ENCODE results near the gene RAPGEF6. TPM values are rescaled to one million over a fixed set of nuclear protein-coding genes. Genes with fewer than 3 reads are reported as not detected.

The RAPGEF6 gene
- total and polyA plus RNA-seq, 4 donors, result 2.1 to 26.6 (median 15.1) TPM

DNA sequence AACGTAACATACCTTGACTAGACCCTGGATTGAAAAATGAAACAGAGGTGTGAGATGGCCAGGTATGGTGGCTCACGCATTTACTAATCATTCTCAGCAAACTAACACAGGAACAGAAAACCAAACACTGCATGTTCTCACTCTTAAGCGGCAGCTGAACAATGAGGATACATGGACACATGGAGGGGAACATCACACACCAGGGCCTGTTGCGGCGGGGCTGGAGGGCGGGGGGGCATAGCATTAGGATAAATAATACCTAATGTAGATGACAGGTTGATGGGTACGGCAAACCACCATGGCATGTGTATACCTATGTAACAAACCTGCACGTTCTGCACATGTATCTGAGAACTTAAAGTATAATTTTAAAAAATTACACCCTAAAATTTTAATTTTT is 15.9 kb downstream of the RAPGEF6 start:
- no peak overlapping the region for H3K4me3 ChIP-seq (ENCODE audit: low read length in 2 of 2)
- H3K27ac ChIP-seq (ENCODE audit: low read depth in 1 of 2, low read length in 2 of 2), result no peak overlapping the region
- no peaks in the 10 kb centered on the region for H3K36me3 ChIP-seq (ENCODE audit: control insufficient read depth in 1 of 2, insufficient read depth in 2 of 2, low read length in 1 of 2)
- DNase-seq, result no peak
- H3K4me1 ChIP-seq (ENCODE audit: control insufficient read depth in 1 of 2, insufficient read depth in 2 of 2, low read length in 2 of 2), result peaks cover 0 to 2% of the 10 kb centered on the region in 2 donors
- no peaks in the 10 kb centered on the region for H3K9me3 ChIP-seq (ENCODE audit: control insufficient read depth, low read length)
- 68 to 75% methylated on average over 8 of the region's 8 CpGs for WGBS, 2 donors
- H3K27me3 ChIP-seq (ENCODE audit: control insufficient read depth in 1 of 2, insufficient read depth in 2 of 2, low read length in 1 of 2), result no peaks in the 10 kb centered on the region
- intact Hi-C loops (cut with DNase I), result no loop called here
- no peak for ATAC-seq (ENCODE audit: low FRiP score)

DNA sequence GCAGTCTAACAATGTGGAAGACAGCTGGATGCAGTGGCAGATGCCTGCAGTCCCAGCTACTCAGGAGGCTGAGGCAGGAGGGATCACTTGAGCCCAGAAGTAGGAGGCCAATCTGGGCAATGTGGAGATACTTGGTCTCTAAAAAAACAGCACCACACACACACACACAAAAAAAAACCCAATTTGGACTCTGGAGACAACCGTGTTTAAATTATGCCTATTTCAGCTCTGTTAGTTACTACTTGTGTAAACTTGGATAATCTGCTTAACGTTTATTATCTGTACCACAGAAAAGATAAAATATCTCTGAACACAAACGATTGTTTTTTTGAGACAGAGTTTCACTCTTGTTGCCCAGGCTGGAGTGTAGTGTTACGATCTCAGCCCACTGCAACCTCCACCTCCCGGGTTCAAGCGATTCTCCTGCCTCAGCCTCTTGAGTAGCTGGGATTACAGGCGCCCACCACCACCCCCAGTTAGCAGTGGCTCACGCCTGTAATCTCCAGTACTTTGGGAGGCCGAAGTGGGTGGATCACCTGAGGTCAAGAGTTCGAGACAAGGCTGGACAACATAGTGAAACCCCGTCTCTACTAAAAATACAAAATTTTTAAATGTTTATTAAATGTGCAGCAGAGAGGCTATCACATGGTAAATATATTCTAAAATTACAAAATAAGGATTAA is 17.7 kb downstream of the RAPGEF6 start:
- H3K36me3 ChIP-seq (ENCODE audit: control insufficient read depth in 1 of 2, insufficient read depth in 2 of 2, low read length in 1 of 2), result no peaks in the 10 kb centered on the region
- H3K4me1 ChIP-seq (ENCODE audit: control insufficient read depth in 1 of 2, insufficient read depth in 2 of 2, low read length in 2 of 2), result no peaks in the 10 kb centered on the region
- H3K9me3 ChIP-seq (ENCODE audit: control insufficient read depth, low read length), result no peaks in the 10 kb centered on the region
- 42 to 52% methylated on average over 11 of the region's 11 CpGs for WGBS, 2 donors
- H3K4me3 ChIP-seq (ENCODE audit: low read length in 2 of 2), result no peak overlapping the region
- DNase-seq (no peak), ATAC-seq (ENCODE audit: low FRiP score) (no peak)
- H3K27me3 ChIP-seq (ENCODE audit: control insufficient read depth in 1 of 2, insufficient read depth in 2 of 2, low read length in 1 of 2), result no peaks in the 10 kb centered on the region
- H3K27ac ChIP-seq (ENCODE audit: low read depth in 1 of 2, low read length in 2 of 2), result no peak overlapping the region
- intact Hi-C loops (cut with DNase I), result no loop called here

DNA sequence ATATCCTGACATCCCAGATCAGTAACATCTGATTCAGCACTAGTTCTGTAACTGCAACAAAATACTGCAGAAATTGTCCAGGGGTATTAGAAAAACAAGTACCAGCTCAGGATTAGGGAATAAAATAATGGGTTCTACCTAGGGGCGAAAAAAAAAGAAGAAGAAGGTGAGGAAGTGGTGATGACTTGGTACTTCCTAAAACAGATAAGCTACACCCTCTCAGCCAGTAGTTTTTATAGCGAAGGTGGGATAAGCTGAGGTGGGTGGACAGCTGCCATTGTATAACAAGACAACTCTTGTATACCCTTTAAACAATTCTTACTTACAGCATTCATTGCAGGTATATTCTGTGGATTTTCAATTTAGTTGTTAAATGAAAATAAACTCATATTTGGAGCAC is 19.1 kb downstream of the RAPGEF6 start:
- Histone ChIP-seq H3K27ac (ENCODE audit: low read depth in 1 of 2, low read length in 2 of 2) (no peak overlapping the region), H3K27me3 (ENCODE audit: control insufficient read depth in 1 of 2, insufficient read depth in 2 of 2, low read length in 1 of 2) (no peaks in the 10 kb centered on the region), H3K9me3 (ENCODE audit: control insufficient read depth, low read length) (no peaks in the 10 kb centered on the region), H3K4me3 (ENCODE audit: low read length in 2 of 2) (no peak overlapping the region), H3K36me3 (ENCODE audit: control insufficient read depth in 1 of 2, insufficient read depth in 2 of 2, low read length in 1 of 2) (no peaks in the 10 kb centered on the region), H3K4me1 (ENCODE audit: control insufficient read depth in 1 of 2, insufficient read depth in 2 of 2, low read length in 2 of 2) (no peaks in the 10 kb centered on the region)
- DNase-seq (no peak), ATAC-seq (ENCODE audit: low FRiP score) (no peak)
- intact Hi-C loops (cut with DNase I), result no loop called here
- 96 to 98% methylated on average over 2 of the region's 2 CpGs for whole genome bisulfite sequencing, 2 donors

DNA sequence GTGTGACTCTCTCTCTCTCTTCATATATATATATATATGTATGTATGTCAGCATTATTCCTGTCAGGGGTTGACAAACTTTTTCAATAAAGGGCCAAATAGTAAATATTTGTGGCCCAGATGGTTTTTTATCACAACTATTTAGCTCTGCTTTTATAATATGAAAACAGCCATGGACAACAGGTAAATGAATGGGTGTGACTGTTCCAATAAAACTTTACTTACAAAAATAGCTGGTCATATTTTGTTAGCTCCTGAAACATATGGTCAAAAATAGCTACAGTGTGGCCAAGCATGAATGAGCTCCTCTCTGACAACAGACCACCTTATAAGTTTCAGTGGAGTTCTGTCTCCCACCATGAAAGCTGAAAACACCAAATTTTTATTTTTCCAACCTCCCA is 21.6 kb downstream of the RAPGEF6 start:
- ATAC-seq (ENCODE audit: low FRiP score) (no peak), DNase-seq (no peak)
- H3K36me3 ChIP-seq (ENCODE audit: control insufficient read depth in 1 of 2, insufficient read depth in 2 of 2, low read length in 1 of 2), result no peaks in the 10 kb centered on the region
- no peaks in the 10 kb centered on the region for H3K9me3 ChIP-seq (ENCODE audit: control insufficient read depth, low read length)
- H3K4me3 ChIP-seq (ENCODE audit: low read length in 2 of 2), result no peak overlapping the region
- H3K27ac ChIP-seq (ENCODE audit: low read depth in 1 of 2, low read length in 2 of 2), result no peak overlapping the region
- H3K4me1 ChIP-seq (ENCODE audit: control insufficient read depth in 1 of 2, insufficient read depth in 2 of 2, low read length in 2 of 2), result peaks cover 8 to 9% of the 10 kb centered on the region in 2 donors
- intact Hi-C loops (cut with DNase I), result no loop called here
- H3K27me3 ChIP-seq (ENCODE audit: control insufficient read depth in 1 of 2, insufficient read depth in 2 of 2, low read length in 1 of 2), result no peaks in the 10 kb centered on the region

DNA sequence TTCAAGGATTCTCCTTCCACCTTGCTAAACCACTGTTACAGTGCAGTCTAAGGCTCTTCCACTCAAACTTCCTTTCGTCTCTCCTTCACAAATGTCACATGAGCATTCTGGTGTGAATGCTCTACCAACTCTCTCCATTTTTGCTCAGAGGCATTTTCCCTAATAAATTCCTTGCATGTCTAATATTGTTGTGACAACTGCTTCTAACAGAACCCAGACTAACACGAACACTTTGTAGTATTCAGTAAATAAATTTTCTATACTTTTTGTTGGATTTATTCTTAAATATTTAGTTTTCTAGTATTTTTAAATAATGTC is 24.0 kb downstream of the RAPGEF6 start:
- H3K27ac ChIP-seq (ENCODE audit: low read depth in 1 of 2, low read length in 2 of 2), result peak overlapping the region in 1 of 2 donors; percentile 45
- intact Hi-C loops (cut with DNase I), result no loop called here
- WGBS, 2 donors, result 83 to 84% methylated on average over 2 of the region's 2 CpGs

DNA sequence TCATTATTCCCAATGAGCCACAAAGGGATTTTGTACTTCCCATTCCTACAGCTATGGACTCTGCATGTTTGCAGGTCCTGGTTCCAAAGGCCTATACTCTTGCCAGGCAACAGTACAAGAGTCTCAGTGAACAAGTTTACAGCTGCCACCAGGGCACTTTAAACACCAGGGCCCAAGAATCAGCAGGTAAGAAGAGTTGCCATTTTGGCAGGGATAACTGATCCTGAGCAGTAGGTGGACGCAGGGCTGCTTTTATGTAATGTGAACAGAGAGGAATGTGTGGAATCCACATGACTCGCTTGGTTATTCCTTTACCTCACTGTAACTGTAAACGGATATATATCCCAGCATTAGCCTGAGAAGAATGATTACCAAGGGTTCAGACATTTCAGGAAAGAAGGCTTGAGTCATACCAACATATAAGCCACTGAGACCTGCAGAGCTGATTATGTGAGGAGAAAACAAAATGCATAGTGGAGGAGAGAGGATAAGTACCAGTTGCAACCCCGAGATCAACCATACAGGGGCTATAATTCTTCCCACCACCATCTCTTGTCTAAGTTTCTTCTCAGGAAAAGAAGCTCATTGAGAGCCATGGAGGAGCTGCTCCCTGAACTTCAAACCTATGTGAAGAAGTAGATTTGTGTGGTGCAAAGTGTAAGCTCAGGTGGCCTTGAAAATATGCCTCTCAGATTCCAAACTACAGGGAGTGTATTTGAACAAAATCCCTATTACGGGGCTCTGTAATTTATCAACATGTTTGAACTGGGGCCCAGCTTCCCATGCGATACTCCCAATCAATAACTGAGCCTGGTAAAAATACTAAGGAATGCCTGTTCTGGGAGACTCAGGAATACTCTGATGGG is 24.6 kb downstream of the RAPGEF6 start:
- H3K4me1 ChIP-seq (ENCODE audit: control insufficient read depth in 1 of 2, insufficient read depth in 2 of 2, low read length in 2 of 2), result peaks cover 12 to 21% of the 10 kb centered on the region in 2 donors
- ATAC-seq (ENCODE audit: low FRiP score) (no peak), DNase-seq (no peak)
- H3K36me3 ChIP-seq (ENCODE audit: control insufficient read depth in 1 of 2, insufficient read depth in 2 of 2, low read length in 1 of 2), result no peaks in the 10 kb centered on the region
- intact Hi-C loops (cut with DNase I), result no loop called here
- 43 to 51% methylated on average over 6 of the region's 6 CpGs for WGBS, 2 donors
- no peak overlapping the region for H3K4me3 ChIP-seq (ENCODE audit: low read length in 2 of 2)
- no peaks in the 10 kb centered on the region for H3K9me3 ChIP-seq (ENCODE audit: control insufficient read depth, low read length)
- peak overlapping the region; percentile 45 to 95 for H3K27ac ChIP-seq (ENCODE audit: low read depth in 1 of 2, low read length in 2 of 2)
- no peaks in the 10 kb centered on the region for H3K27me3 ChIP-seq (ENCODE audit: control insufficient read depth in 1 of 2, insufficient read depth in 2 of 2, low read length in 1 of 2)

More for the DNA sequence above, 24.0 kb downstream of the RAPGEF6 start:
- Histone ChIP-seq H3K4me3 (ENCODE audit: low read length in 2 of 2) (no peak overlapping the region), H3K27me3 (ENCODE audit: control insufficient read depth in 1 of 2, insufficient read depth in 2 of 2, low read length in 1 of 2) (no peaks in the 10 kb centered on the region), H3K9me3 (ENCODE audit: control insufficient read depth, low read length) (no peaks in the 10 kb centered on the region), H3K4me1 (ENCODE audit: control insufficient read depth in 1 of 2, insufficient read depth in 2 of 2, low read length in 2 of 2) (peaks cover 12 to 21% of the 10 kb centered on the region in 2 donors), H3K36me3 (ENCODE audit: control insufficient read depth in 1 of 2, insufficient read depth in 2 of 2, low read length in 1 of 2) (no peaks in the 10 kb centered on the region)
- no peak for ATAC-seq (ENCODE audit: low FRiP score)
- DNase-seq, result no peak

DNA sequence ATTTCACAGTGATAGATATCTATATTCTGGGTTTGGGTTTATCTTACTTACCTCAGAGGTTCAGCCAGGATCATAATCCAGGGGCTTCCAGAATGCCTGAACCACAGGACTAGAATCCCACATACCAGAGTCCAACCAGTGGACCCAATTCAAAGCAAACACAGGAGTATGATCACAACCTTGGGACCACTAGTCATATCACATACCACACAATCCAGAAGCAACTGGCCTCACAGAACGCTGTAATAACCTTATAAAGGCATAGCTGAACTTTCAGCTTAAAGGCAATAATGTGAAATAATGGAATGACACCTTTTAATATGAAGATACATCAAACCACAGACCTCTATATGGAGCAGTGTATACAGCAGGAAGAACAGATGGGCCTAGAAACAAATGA is 25.3 kb downstream of the RAPGEF6 start:
- Histone ChIP-seq H3K36me3 (ENCODE audit: control insufficient read depth in 1 of 2, insufficient read depth in 2 of 2, low read length in 1 of 2) (no peaks in the 10 kb centered on the region), H3K4me1 (ENCODE audit: control insufficient read depth in 1 of 2, insufficient read depth in 2 of 2, low read length in 2 of 2) (peaks cover 12 to 21% of the 10 kb centered on the region in 2 donors), H3K9me3 (ENCODE audit: control insufficient read depth, low read length) (no peaks in the 10 kb centered on the region), H3K4me3 (ENCODE audit: low read length in 2 of 2) (no peak overlapping the region), H3K27me3 (ENCODE audit: control insufficient read depth in 1 of 2, insufficient read depth in 2 of 2, low read length in 1 of 2) (no peaks in the 10 kb centered on the region), H3K27ac (ENCODE audit: low read depth in 1 of 2, low read length in 2 of 2) (peak overlapping the region in 1 of 2 donors; percentile 95)
- intact Hi-C loops (cut with DNase I), result no loop called here
- WGBS, 2 donors, result 8 to 9% methylated on average over 1 of the region's 1 CpG
- ATAC-seq (ENCODE audit: low FRiP score) (no peak), DNase-seq (no peak)

DNA sequence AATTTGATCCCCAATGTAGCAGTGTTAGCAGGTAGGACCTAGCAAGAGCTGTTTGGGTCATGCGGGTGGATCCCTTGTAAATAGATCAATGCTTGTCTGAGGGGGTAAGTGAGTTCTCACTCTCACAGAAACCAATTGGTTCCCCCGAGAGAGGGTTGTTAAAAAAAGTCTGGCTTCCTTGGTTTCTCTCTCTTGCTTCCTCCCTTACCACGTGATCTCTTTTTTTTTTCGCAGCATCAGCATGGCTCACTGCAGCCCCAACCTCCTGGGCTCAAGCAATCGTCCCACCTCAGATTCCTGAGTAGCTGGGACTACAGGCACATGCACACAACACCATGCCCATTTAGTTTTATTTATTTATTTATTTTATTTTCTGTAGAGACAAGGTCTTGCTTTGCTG is 26.4 kb downstream of the RAPGEF6 start:
- H3K27me3 ChIP-seq (ENCODE audit: control insufficient read depth in 1 of 2, insufficient read depth in 2 of 2, low read length in 1 of 2), result no peaks in the 10 kb centered on the region
- no peak overlapping the region for H3K4me3 ChIP-seq (ENCODE audit: low read length in 2 of 2)
- WGBS, 2 donors, result 57 to 66% methylated on average over 5 of the region's 5 CpGs
- no peak for DNase-seq
- peak overlapping the region in 1 of 2 donors; percentile 80 for H3K27ac ChIP-seq (ENCODE audit: low read depth in 1 of 2, low read length in 2 of 2)
- no peak for ATAC-seq (ENCODE audit: low FRiP score)
- H3K9me3 ChIP-seq (ENCODE audit: control insufficient read depth, low read length), result no peaks in the 10 kb centered on the region
- no peaks in the 10 kb centered on the region for H3K36me3 ChIP-seq (ENCODE audit: control insufficient read depth in 1 of 2, insufficient read depth in 2 of 2, low read length in 1 of 2)
- H3K4me1 ChIP-seq (ENCODE audit: control insufficient read depth in 1 of 2, insufficient read depth in 2 of 2, low read length in 2 of 2), result peaks cover 12 to 21% of the 10 kb centered on the region in 2 donors
- intact Hi-C loops (cut with DNase I), result no loop called here
